ENCODE results near the gene RAB5IF.
"Not testable (repeated sequence)": the region's sequence is repeated elsewhere in the genome, so short reads cannot be mapped to it uniquely, and the experiment has no call there.

Gene RAB5IF

DNA sequence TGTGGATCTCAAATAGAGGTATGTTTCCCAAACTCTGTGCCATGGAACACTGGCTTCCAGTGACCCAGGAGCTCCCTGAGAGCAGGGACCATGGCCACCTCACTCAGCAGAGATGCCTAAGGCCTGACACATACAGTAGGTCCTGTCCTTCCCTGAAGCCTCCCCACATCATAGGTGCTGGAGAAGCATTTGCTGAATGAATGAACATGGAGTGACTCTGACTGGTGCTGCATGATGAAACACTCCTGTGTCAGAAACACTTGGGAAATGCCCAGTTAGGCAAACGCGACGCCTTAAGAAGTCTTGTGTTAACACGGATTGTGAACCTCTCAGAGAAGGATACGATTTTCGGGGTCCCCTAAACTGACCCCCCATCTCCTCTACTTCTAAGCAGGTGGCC, 26.1 kb downstream of the RAB5IF start:
- no peak overlapping the region for H3K9ac ChIP-seq (ENCODE audit: low read depth, low read length)
- H3K36me3 ChIP-seq (ENCODE audit: insufficient read depth, low read length), result no peaks in the 10 kb centered on the region
- no peaks in the 10 kb centered on the region for H3K9me3 ChIP-seq (ENCODE audit: control insufficient read depth, insufficient read depth, low read length)
- H3K4me1 ChIP-seq (ENCODE audit: insufficient read depth, low read length), result no peaks in the 10 kb centered on the region

DNA sequence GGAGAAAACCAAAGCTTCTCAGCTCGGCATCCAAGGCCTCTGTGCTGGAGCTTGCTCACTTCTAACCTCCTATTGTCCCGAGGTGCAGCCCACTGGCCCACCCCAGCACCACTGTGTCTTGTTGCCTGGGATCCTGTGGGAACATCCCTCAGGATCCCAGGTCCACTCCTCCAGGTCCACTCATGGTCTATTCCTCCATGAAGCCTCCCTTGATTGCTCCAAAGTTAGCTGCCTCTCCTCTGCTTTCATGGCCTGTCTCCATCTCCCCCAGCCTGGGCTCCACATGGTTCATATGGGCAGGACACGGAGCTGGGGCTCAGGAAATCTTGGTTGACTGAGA, 26.5 kb downstream of the RAB5IF start:
- H3K4me1 ChIP-seq (ENCODE audit: insufficient read depth, low read length), result no peaks in the 10 kb centered on the region
- H3K9me3 ChIP-seq (ENCODE audit: control insufficient read depth, insufficient read depth, low read length), result no peaks in the 10 kb centered on the region
- H3K36me3 ChIP-seq (ENCODE audit: insufficient read depth, low read length), result no peaks in the 10 kb centered on the region
- H3K9ac ChIP-seq (ENCODE audit: low read depth, low read length), result no peak overlapping the region

GRCh38 chr20:36632487-36633284, 27.1 kb downstream of the RAB5IF start:
- Histone ChIP-seq H3K9ac (ENCODE audit: low read depth, low read length) (no peak overlapping the region), H3K4me1 (ENCODE audit: insufficient read depth, low read length) (no peaks in the 10 kb centered on the region), H3K36me3 (ENCODE audit: insufficient read depth, low read length) (no peaks in the 10 kb centered on the region), H3K9me3 (ENCODE audit: control insufficient read depth, insufficient read depth, low read length) (no peaks in the 10 kb centered on the region)

DNA sequence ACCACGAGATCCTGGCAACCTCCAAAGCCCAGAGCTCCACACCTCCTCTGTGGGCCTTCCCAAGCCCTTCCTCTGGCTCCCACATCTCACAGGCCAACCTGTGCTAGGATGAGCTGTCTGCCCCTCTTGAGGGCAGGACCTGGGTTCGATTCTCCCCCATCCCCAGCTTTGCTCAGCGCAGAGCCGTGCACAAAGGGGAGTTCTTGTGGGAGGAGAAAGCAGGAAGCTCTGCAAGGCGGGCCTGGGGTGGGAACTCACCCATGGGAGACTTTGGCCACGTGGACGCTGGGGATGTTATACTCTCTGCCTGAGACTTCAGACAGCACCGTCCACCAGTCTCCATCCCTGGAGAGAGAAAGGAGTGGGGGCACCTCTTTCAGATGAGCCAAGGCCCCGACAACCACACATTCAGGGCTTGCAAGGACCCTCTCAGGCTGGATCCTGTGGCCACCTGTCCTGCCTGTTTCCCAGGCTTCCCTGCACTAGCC, 27.8 kb downstream of the RAB5IF start:
- no peak overlapping the region for H3K9ac ChIP-seq (ENCODE audit: low read depth, low read length)
- no peaks in the 10 kb centered on the region for H3K4me1 ChIP-seq (ENCODE audit: insufficient read depth, low read length)
- no peaks in the 10 kb centered on the region for H3K9me3 ChIP-seq (ENCODE audit: control insufficient read depth, insufficient read depth, low read length)
- no peaks in the 10 kb centered on the region for H3K36me3 ChIP-seq (ENCODE audit: insufficient read depth, low read length)

GRCh38 chr20:36634342-36634741, 28.8 kb downstream of the RAB5IF start:
- Histone ChIP-seq H3K36me3 (ENCODE audit: insufficient read depth, low read length) (no peaks in the 10 kb centered on the region), H3K4me1 (ENCODE audit: insufficient read depth, low read length) (no peaks in the 10 kb centered on the region), H3K9me3 (ENCODE audit: control insufficient read depth, insufficient read depth, low read length) (no peaks in the 10 kb centered on the region), H3K9ac (ENCODE audit: low read depth, low read length) (no peak overlapping the region)

GRCh38 chr20:36638876-36639400, 33.4 kb downstream of the RAB5IF start:
- H3K9ac ChIP-seq (ENCODE audit: low read depth, low read length); H3K9me3 ChIP-seq (ENCODE audit: control insufficient read depth, insufficient read depth, low read length); H3K4me1 ChIP-seq (ENCODE audit: insufficient read depth, low read length); H3K36me3 ChIP-seq (ENCODE audit: insufficient read depth, low read length): not testable (repeated sequence)

GRCh38 chr20:36641506-36641843, 35.9 kb downstream of the RAB5IF start:
- H3K9me3 ChIP-seq (ENCODE audit: control insufficient read depth, insufficient read depth, low read length), result no peaks in the 10 kb centered on the region
- 0 out of 2 replicates have a peak, but pooled peaks cover 4% of the 10 kb centered on the region for H3K4me1 ChIP-seq (ENCODE audit: insufficient read depth, low read length)
- H3K9ac ChIP-seq (ENCODE audit: low read depth, low read length), result no peak overlapping the region
- H3K36me3 ChIP-seq (ENCODE audit: insufficient read depth, low read length), result no peaks in the 10 kb centered on the region

GRCh38 chr20:36642136-36642535, 36.6 kb downstream of the RAB5IF start:
- H3K9ac ChIP-seq (ENCODE audit: low read depth, low read length), result no peak overlapping the region
- H3K4me1 ChIP-seq (ENCODE audit: insufficient read depth, low read length), result peaks cover 7% of the 10 kb centered on the region
- H3K9me3 ChIP-seq (ENCODE audit: control insufficient read depth, insufficient read depth, low read length), result no peaks in the 10 kb centered on the region
- no peaks in the 10 kb centered on the region for H3K36me3 ChIP-seq (ENCODE audit: insufficient read depth, low read length)

DNA sequence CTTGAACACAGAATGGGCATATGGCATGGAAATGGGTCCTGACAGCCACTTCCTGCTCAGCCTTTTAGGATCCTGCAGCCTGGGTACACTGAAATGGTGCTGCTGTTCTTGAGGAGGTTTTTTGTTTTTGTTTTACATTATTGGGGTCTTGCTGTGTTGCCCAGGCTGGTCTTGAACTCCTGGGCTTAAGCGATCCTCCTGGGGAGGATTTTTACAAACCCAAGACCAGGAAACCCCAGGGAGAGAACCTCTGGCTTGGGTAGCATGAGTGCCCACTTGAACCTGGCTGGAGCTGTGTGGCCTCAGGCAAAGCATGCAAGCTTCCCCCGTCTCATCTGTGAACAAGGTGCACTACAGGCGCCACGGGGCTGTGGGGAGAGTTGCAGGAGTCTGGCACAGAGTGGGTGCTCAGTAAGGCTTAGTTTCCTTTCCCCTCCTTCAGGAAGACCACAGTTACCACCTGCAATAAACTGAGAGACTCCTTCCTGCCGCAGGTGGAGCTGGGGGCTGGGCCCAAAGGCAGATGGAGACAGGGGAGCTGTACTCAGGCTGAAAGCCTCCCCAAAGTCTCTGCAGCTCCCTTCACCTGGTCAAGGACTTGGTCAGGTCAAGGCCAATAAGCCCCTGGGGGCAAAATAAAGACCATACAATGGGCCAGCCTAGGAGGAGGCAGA, 38.6 kb downstream of the RAB5IF start:
- no peaks in the 10 kb centered on the region for H3K36me3 ChIP-seq (ENCODE audit: insufficient read depth, low read length)
- peaks cover 11% of the 10 kb centered on the region for H3K4me1 ChIP-seq (ENCODE audit: insufficient read depth, low read length)
- no peak overlapping the region for H3K9ac ChIP-seq (ENCODE audit: low read depth, low read length)
- no peaks in the 10 kb centered on the region for H3K9me3 ChIP-seq (ENCODE audit: control insufficient read depth, insufficient read depth, low read length)

DNA sequence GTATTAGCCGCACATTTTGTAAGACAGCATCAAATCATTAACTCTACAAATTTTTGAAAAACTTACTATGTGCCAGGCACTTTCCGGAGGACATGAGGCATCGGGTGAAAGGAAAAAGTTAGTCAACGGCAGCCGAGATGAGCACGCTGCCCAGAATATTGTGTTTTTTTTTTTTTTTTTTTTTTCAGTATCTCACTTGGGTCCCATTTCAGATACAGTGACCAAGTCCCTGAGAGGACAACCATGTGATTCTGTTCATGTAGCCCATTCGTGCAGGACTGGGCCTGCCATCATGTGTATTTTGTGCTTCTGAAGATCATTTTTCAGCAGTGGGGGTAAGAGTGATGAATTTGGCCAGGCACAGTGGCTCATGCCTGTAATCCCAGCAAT, 39.1 kb downstream of the RAB5IF start:
- Histone ChIP-seq H3K36me3 (ENCODE audit: insufficient read depth, low read length) (no peaks in the 10 kb centered on the region), H3K4me1 (ENCODE audit: insufficient read depth, low read length) (peaks cover 11% of the 10 kb centered on the region), H3K9ac (ENCODE audit: low read depth, low read length) (no peak overlapping the region), H3K9me3 (ENCODE audit: control insufficient read depth, insufficient read depth, low read length) (no peaks in the 10 kb centered on the region)

DNA sequence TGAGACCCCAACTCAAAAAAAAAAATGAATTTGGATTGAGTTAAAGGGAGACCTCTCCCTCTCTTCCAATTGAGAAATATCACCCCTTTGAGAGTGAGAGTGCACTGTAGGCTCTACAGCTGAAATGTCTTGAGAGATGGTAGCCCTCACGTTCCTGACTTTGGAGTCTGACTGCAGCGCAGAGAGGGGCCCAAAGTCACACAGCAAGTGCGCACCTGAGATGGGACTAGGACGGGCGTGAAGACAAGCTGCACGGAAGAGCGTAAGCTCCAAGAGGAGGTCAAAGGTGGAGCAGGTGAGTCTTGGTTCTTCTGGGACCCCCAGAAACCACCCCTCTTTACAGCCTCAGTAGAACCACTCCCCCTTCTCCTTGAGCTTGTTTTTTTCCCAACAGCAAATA, 39.8 kb downstream of the RAB5IF start:
- H3K9ac ChIP-seq (ENCODE audit: low read depth, low read length), result no peak overlapping the region
- peaks cover 11% of the 10 kb centered on the region for H3K4me1 ChIP-seq (ENCODE audit: insufficient read depth, low read length)
- H3K9me3 ChIP-seq (ENCODE audit: control insufficient read depth, insufficient read depth, low read length), result no peaks in the 10 kb centered on the region
- no peaks in the 10 kb centered on the region for H3K36me3 ChIP-seq (ENCODE audit: insufficient read depth, low read length)

GRCh38 chr20:36645998-36646397, 40.4 kb downstream of the RAB5IF start, which contains the start of gene SLA2:
SLA2 (minus strand) TSS chr20:36646196; CDS start chr20:36641335, 4,861 bp downstream.
- Histone ChIP-seq H3K4me1 (ENCODE audit: insufficient read depth, low read length) (peaks cover 11% of the 10 kb centered on the region), H3K9ac (ENCODE audit: low read depth, low read length) (no peak within 1 kb of the TSS), H3K36me3 (ENCODE audit: insufficient read depth, low read length) (no peaks in the 10 kb centered on the region), H3K9me3 (ENCODE audit: control insufficient read depth, insufficient read depth, low read length) (no peaks in the 10 kb centered on the region)

- Histone ChIP-seq H3K4me1 (ENCODE audit: insufficient read depth, low read length) (peaks cover 11% of the 10 kb centered on the region), H3K36me3 (ENCODE audit: insufficient read depth, low read length) (no peaks in the 10 kb centered on the region), H3K9ac (ENCODE audit: low read depth, low read length) (no peak overlapping the region), H3K9me3 (ENCODE audit: control insufficient read depth, insufficient read depth, low read length) (no peaks in the 10 kb centered on the region)
Measured at GRCh38 chr20:36646678-36647077, 41.1 kb downstream of the RAB5IF start.

DNA sequence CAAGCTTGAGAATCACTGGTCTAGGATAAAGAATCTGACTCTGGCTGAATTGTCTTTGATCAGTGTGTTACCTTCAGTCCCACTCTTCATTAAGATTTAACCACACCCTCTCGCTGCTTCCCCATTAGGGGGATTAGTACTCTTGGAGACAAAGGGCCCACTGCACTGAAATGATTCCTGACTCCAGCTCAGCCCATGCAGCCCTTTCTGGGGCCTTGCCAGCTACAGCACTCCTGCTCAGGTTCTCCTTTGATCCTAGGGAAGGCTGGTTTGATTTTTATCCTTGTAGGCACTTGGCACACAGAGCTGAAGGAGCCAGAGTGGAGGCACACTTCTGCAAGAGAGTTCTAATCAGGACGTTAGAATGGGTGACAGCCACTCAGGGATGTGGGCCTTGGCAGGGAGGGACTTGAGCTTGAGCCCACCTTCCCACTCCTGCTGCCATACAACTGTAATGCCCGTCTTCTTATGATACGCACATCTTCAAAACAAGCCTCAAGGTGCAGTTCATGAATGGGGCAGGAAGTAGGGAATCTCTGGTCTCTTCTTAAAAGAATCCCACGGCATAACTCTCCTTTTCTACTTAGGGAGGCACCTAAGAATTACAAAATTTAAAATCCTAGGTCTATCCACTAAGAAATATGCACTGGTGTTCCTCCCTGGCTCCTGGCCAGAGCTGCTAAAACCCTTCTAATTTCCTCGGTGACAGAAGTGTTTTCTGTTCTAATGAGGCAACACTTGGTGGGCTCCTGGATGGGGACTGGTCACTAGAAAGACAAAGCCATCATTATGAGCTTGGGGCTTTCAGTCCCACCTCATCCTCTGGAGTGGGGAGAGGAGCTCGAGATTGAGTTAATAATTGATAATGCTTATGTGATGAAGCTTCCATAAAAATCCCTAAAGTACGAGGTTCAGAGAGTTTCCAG, 41.9 kb downstream of the RAB5IF start:
- Histone ChIP-seq H3K36me3 (ENCODE audit: insufficient read depth, low read length) (no peaks in the 10 kb centered on the region), H3K9me3 (ENCODE audit: control insufficient read depth, insufficient read depth, low read length) (no peaks in the 10 kb centered on the region), H3K9ac (ENCODE audit: low read depth, low read length) (no peak overlapping the region), H3K4me1 (ENCODE audit: insufficient read depth, low read length) (peaks cover 11% of the 10 kb centered on the region)

Data from ES-I3 (cell line).